ENCODE data around the gene CUX1.

The CUX1 gene

GRCh38 chr7:101960323-101960722, 142.9 kb downstream of the CUX1 start:
- Histone ChIP-seq H3K4me1 (ENCODE audit: control insufficient read depth in 1 of 2, insufficient read depth in 2 of 2, low read length in 2 of 2) (peaks cover 0 to 27% of the 10 kb centered on the region in 2 donors), H3K27me3 (ENCODE audit: low read depth, low read length) (no peaks in the 10 kb centered on the region), H3K9me3 (ENCODE audit: control insufficient read depth in 1 of 2, low read length in 2 of 2) (no peaks in the 10 kb centered on the region), H3K4me3 (ENCODE audit: low read depth in 1 of 2, low read length in 2 of 2) (no peak overlapping the region), H3K27ac (ENCODE audit: low read length) (no peak overlapping the region), H3K36me3 (ENCODE audit: control insufficient read depth in 1 of 2, insufficient read depth in 2 of 2, low read length in 2 of 2) (no peaks in the 10 kb centered on the region)

DNA sequence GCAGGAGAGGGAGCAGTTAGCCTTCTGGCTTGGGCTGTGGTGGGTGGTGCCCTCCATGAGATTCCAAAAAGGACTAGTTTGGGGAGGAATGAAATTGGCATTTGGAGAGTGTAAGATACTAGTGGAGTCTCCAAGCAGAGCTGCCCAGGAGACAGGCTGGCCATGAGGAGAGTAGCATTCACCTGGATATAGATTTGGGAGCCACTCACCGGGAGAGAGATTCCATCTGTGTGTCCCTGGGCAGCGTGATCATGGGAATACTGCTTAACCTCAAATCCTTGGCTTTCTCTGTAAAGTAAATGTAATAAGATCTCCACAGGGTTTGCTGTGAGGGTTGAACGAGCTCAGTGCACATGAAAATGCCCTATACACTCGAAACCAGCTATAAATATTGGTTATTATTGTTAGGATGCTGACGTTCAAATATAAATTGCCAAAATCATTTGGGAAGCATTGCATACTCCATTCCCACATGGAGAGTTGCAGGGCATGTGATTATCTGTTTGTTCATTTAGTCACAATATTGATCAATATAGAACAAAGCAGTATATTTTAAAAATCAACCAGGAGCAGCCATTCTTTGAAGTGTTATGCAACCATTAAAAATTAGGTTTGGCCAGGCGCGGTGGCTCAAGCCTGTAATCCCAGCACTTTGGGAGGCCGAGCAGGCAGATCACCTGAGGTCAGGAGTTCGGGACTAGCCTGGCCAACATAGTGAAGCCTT, 143.7 kb downstream of the CUX1 start:
- Histone ChIP-seq H3K4me3 (ENCODE audit: low read depth in 1 of 2, low read length in 2 of 2) (no peak overlapping the region), H3K36me3 (ENCODE audit: control insufficient read depth in 1 of 2, insufficient read depth in 2 of 2, low read length in 2 of 2) (no peaks in the 10 kb centered on the region), H3K4me1 (ENCODE audit: control insufficient read depth in 1 of 2, insufficient read depth in 2 of 2, low read length in 2 of 2) (peaks cover 0 to 26% of the 10 kb centered on the region in 2 donors), H3K27ac (ENCODE audit: low read length) (no peak overlapping the region), H3K27me3 (ENCODE audit: low read depth, low read length) (no peaks in the 10 kb centered on the region), H3K9me3 (ENCODE audit: control insufficient read depth in 1 of 2, low read length in 2 of 2) (no peaks in the 10 kb centered on the region)

GRCh38 chr7:101961811-101962210, 144.4 kb downstream of the CUX1 start:
- Histone ChIP-seq H3K4me3 (ENCODE audit: low read depth in 1 of 2, low read length in 2 of 2) (no peak overlapping the region), H3K9me3 (ENCODE audit: control insufficient read depth in 1 of 2, low read length in 2 of 2) (no peaks in the 10 kb centered on the region), H3K36me3 (ENCODE audit: control insufficient read depth in 1 of 2, insufficient read depth in 2 of 2, low read length in 2 of 2) (no peaks in the 10 kb centered on the region), H3K4me1 (ENCODE audit: control insufficient read depth in 1 of 2, insufficient read depth in 2 of 2, low read length in 2 of 2) (peaks cover 0 to 26% of the 10 kb centered on the region in 2 donors), H3K27ac (ENCODE audit: low read length) (no peak overlapping the region), H3K27me3 (ENCODE audit: low read depth, low read length) (no peaks in the 10 kb centered on the region)

DNA sequence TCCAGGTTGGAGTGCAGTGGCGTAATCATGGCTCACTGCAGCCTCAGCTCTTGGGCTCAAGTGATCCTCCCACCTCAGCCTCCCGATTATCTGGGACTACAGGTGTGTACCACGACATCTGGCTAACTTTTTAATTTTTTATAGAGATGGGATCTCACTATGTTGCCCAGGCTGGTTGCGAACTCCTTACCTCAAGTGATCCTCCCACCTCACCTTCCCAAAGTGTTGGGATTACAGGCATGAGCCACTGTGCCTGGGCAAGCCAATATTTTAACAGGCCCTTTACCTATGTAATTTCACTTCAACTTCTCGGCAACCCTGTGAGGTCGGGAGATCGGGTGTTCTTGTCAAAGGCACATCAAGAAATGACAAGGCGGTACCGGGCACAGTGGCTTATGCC, 146.3 kb downstream of the CUX1 start:
- Histone ChIP-seq H3K27me3 (ENCODE audit: low read depth, low read length) (no peaks in the 10 kb centered on the region), H3K9me3 (ENCODE audit: control insufficient read depth in 1 of 2, low read length in 2 of 2) (no peaks in the 10 kb centered on the region), H3K36me3 (ENCODE audit: control insufficient read depth in 1 of 2, insufficient read depth in 2 of 2, low read length in 2 of 2) (no peaks in the 10 kb centered on the region), H3K4me1 (ENCODE audit: control insufficient read depth in 1 of 2, insufficient read depth in 2 of 2, low read length in 2 of 2) (peaks cover 0 to 20% of the 10 kb centered on the region in 2 donors), H3K27ac (ENCODE audit: low read length) (no peak overlapping the region), H3K4me3 (ENCODE audit: low read depth in 1 of 2, low read length in 2 of 2) (no peak overlapping the region)

DNA sequence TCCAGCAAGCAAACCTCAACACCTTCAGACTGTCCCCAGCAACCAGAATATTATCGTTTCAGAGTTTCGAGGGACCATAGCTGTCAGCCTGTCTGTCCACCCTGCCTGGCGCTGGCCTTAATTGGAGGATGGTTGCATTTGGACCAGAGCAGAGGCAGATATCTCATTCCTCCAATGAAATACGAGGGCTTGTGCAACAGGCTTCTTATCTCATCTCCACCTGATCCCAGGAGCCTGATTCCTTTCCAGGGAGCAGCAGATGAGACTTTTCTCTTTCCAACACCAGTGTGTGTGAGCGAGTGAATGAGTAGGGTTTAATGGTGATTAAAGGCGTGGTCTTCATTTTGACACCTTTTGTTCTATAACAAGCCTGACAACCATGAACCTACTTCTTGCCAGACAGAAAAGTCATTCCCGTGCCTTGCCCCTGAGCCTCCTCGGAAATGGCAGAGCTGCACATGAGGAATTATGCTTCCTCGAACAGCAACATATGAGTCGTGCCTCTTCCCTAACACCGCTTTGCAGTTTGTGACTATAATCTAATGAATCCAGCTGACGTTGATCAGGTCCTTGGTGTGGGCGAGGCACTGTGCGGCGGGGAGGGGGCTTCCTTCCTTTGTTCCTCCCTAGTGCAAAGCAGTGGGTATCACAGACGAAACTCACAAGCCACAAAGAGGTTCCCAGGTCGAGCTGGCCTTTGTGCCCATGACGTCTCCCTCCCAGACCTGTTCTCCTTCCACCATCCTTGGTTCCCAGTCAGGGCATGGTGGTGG, 147.4 kb downstream of the CUX1 start:
- H3K27ac ChIP-seq (ENCODE audit: low read length) = no peak overlapping the region
- peaks cover 0 to 18% of the 10 kb centered on the region in 2 donors for H3K4me1 ChIP-seq (ENCODE audit: control insufficient read depth in 1 of 2, insufficient read depth in 2 of 2, low read length in 2 of 2)
- H3K36me3 ChIP-seq (ENCODE audit: control insufficient read depth in 1 of 2, insufficient read depth in 2 of 2, low read length in 2 of 2) = no peaks in the 10 kb centered on the region
- H3K4me3 ChIP-seq (ENCODE audit: low read depth in 1 of 2, low read length in 2 of 2) = no peak overlapping the region
- no peaks in the 10 kb centered on the region for H3K27me3 ChIP-seq (ENCODE audit: low read depth, low read length)
- H3K9me3 ChIP-seq (ENCODE audit: control insufficient read depth in 1 of 2, low read length in 2 of 2) = no peaks in the 10 kb centered on the region

- Histone ChIP-seq H3K27ac (ENCODE audit: low read length) (no peak overlapping the region), H3K9me3 (ENCODE audit: control insufficient read depth in 1 of 2, low read length in 2 of 2) (no peaks in the 10 kb centered on the region), H3K27me3 (ENCODE audit: low read depth, low read length) (no peaks in the 10 kb centered on the region), H3K4me1 (ENCODE audit: control insufficient read depth in 1 of 2, insufficient read depth in 2 of 2, low read length in 2 of 2) (no peaks in the 10 kb centered on the region), H3K4me3 (ENCODE audit: low read depth in 1 of 2, low read length in 2 of 2) (no peak overlapping the region), H3K36me3 (ENCODE audit: control insufficient read depth in 1 of 2, insufficient read depth in 2 of 2, low read length in 2 of 2) (no peaks in the 10 kb centered on the region)
Measured at GRCh38 chr7:101968720-101969466, 151.5 kb downstream of the CUX1 start.

- no peak overlapping the region for H3K27ac ChIP-seq (ENCODE audit: low read length)
- no peaks in the 10 kb centered on the region for H3K27me3 ChIP-seq (ENCODE audit: low read depth, low read length)
- no peaks in the 10 kb centered on the region for H3K36me3 ChIP-seq (ENCODE audit: control insufficient read depth in 1 of 2, insufficient read depth in 2 of 2, low read length in 2 of 2)
- no peaks in the 10 kb centered on the region for H3K9me3 ChIP-seq (ENCODE audit: control insufficient read depth in 1 of 2, low read length in 2 of 2)
- H3K4me3 ChIP-seq (ENCODE audit: low read depth in 1 of 2, low read length in 2 of 2) = no peak overlapping the region
- no peaks in the 10 kb centered on the region for H3K4me1 ChIP-seq (ENCODE audit: control insufficient read depth in 1 of 2, insufficient read depth in 2 of 2, low read length in 2 of 2)
Measured at GRCh38 chr7:101969997-101970585, 152.7 kb downstream of the CUX1 start.

DNA sequence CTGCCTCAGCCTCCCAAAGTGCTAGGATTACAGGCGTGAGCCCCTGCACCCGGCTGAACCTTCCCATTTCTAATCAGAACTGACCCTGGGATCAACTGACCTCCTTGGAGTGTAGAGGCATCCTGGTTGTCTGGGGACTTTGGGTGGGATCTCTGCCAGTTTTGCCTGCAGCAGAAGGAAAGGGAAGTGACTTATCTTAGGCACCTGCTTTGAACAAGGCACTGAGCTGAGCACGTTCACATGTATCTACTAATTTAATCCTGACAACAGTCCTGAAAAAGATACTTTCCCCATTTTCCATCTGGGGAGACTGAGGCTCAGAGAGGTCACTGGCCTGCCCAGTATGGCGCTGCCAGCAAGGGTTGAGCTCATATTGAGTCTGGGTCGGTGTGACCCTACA, 153.4 kb downstream of the CUX1 start:
- H3K4me3 ChIP-seq (ENCODE audit: low read depth in 1 of 2, low read length in 2 of 2) = no peak overlapping the region
- H3K36me3 ChIP-seq (ENCODE audit: control insufficient read depth in 1 of 2, insufficient read depth in 2 of 2, low read length in 2 of 2) = no peaks in the 10 kb centered on the region
- H3K9me3 ChIP-seq (ENCODE audit: control insufficient read depth in 1 of 2, low read length in 2 of 2) = no peaks in the 10 kb centered on the region
- H3K4me1 ChIP-seq (ENCODE audit: control insufficient read depth in 1 of 2, insufficient read depth in 2 of 2, low read length in 2 of 2) = no peaks in the 10 kb centered on the region
- no peak overlapping the region for H3K27ac ChIP-seq (ENCODE audit: low read length)
- no peaks in the 10 kb centered on the region for H3K27me3 ChIP-seq (ENCODE audit: low read depth, low read length)

GRCh38 chr7:101971457-101971856, 154.0 kb downstream of the CUX1 start:
- no peak overlapping the region for H3K27ac ChIP-seq (ENCODE audit: low read length)
- no peak overlapping the region for H3K4me3 ChIP-seq (ENCODE audit: low read depth in 1 of 2, low read length in 2 of 2)
- no peaks in the 10 kb centered on the region for H3K9me3 ChIP-seq (ENCODE audit: control insufficient read depth in 1 of 2, low read length in 2 of 2)
- H3K27me3 ChIP-seq (ENCODE audit: low read depth, low read length) = no peaks in the 10 kb centered on the region
- H3K4me1 ChIP-seq (ENCODE audit: control insufficient read depth in 1 of 2, insufficient read depth in 2 of 2, low read length in 2 of 2) = no peaks in the 10 kb centered on the region
- H3K36me3 ChIP-seq (ENCODE audit: control insufficient read depth in 1 of 2, insufficient read depth in 2 of 2, low read length in 2 of 2) = no peaks in the 10 kb centered on the region

- no peak overlapping the region for H3K27ac ChIP-seq (ENCODE audit: low read length)
- H3K4me3 ChIP-seq (ENCODE audit: low read depth in 1 of 2, low read length in 2 of 2) = no peak overlapping the region
- H3K4me1 ChIP-seq (ENCODE audit: control insufficient read depth in 1 of 2, insufficient read depth in 2 of 2, low read length in 2 of 2) = no peaks in the 10 kb centered on the region
- no peaks in the 10 kb centered on the region for H3K36me3 ChIP-seq (ENCODE audit: control insufficient read depth in 1 of 2, insufficient read depth in 2 of 2, low read length in 2 of 2)
- no peaks in the 10 kb centered on the region for H3K9me3 ChIP-seq (ENCODE audit: control insufficient read depth in 1 of 2, low read length in 2 of 2)
- H3K27me3 ChIP-seq (ENCODE audit: low read depth, low read length) = no peaks in the 10 kb centered on the region
Measured at GRCh38 chr7:101972627-101973026, 155.2 kb downstream of the CUX1 start.

DNA sequence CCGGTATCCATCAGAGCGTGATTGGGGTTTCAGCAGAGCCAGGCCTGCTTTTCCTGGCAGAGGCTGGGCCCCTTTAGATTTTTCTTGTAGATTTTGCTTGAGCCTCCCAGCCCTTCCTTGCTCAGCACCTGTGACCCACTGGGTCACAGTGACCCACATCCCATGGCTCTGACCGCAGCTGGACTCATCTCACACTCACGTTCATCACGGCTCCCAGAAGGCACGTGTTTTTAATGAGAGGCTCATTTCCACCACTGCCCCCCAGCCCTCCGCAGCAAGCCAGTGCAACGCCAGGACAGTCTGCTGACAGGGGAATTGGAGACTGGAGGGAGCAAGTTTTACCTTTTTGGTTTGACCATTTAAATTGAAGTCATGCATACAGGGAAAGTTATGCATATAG, 155.7 kb downstream of the CUX1 start:
- Histone ChIP-seq H3K4me3 (ENCODE audit: low read depth in 1 of 2, low read length in 2 of 2) (no peak overlapping the region), H3K27ac (ENCODE audit: low read length) (no peak overlapping the region), H3K4me1 (ENCODE audit: control insufficient read depth in 1 of 2, insufficient read depth in 2 of 2, low read length in 2 of 2) (no peaks in the 10 kb centered on the region), H3K36me3 (ENCODE audit: control insufficient read depth in 1 of 2, insufficient read depth in 2 of 2, low read length in 2 of 2) (no peaks in the 10 kb centered on the region), H3K27me3 (ENCODE audit: low read depth, low read length) (no peaks in the 10 kb centered on the region), H3K9me3 (ENCODE audit: control insufficient read depth in 1 of 2, low read length in 2 of 2) (no peaks in the 10 kb centered on the region)

Data from muscle layer of duodenum (tissue), 2 donors.